ENCODE measurements around the gene SNAP91.
"Not testable (repeated sequence)": the region's sequence is repeated elsewhere in the genome, so short reads cannot be mapped to it uniquely, and the experiment has no call there.

Gene SNAP91

GRCh38 chr6:83708970-83709747, at the start of gene SNAP91:
SNAP91 (minus strand) TSS chr6:83709101; CDS start chr6:83707927, 1,174 bp downstream.
- peak; percentile 94 for DNase-seq

DNA sequence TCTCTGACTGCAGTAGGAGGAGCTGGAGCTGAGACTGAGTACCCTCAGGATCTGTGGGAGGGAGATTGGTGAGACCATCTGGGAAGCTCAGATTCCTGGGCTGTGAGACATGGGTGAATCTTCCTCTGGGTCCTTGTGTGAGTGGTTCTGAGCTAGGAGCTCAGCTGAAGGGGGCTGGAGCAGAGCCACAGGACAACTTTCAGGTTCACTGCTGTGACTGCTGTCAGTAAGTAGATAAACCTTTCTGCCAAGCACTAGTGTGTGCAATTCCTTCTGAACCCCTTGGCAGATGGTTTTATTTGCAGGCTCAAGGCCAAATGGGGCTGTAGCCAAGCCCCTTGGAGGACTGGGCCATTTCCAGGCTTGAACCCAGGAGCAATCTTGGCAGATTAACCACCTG, 49.6 kb upstream of the SNAP91 start:
- DNase-seq, result no peak

DNA sequence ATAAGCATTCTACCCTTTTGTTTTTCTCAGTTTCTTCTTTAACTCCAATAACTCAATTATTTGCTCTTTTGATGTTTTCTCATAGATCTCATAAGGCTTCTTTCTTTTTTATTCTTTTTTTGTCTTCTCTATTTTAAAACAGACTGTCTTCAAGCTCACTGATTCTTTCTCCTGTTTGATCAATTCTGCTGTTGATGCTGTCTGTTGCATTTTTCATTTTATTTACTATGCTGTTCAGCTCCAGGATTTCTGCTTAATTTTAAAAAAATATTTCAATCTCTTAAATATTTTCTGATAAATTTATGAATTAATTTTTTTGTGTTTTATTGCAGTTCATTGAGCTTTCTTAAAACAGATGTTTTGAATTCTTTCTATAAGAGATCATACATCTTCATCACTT, 48.1 kb upstream of the SNAP91 start:
- no peak for DNase-seq

GRCh38 chr6:83756565-83756964, 47.7 kb upstream of the SNAP91 start:
- DNase-seq, result no peak

- DNase-seq, result not testable (repeated sequence)
Measured at GRCh38 chr6:83752375-83752774, 43.5 kb upstream of the SNAP91 start.

GRCh38 chr6:83741089-83741488, 32.2 kb upstream of the SNAP91 start:
- DNase-seq, result no peak

- DNase-seq, result no peak
Measured at GRCh38 chr6:83735461-83735860, 26.6 kb upstream of the SNAP91 start.

- DNase-seq, result no peak
Measured at GRCh38 chr6:83729871-83730270, 21.0 kb upstream of the SNAP91 start.

- DNase-seq, result no peak
Measured at GRCh38 chr6:83722876-83723275, 14.0 kb upstream of the SNAP91 start.

DNA sequence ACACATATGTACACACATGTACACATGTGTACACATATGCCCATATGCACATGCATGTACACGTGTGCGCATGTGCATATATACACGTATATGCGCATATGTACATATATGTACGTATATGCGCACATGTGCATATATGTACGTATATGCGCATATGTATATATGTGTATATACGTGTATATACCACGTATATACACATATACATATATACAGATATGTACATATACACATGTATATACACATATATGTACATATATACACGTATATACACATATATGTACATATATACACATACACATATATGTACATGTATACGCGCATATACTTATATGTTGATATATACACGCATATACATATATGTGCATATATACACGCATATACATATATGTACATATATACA, 8.9 kb upstream of the SNAP91 start:
- DNase-seq, result no peak

- no peak for DNase-seq
Measured at GRCh38 chr6:83711958-83712357, 3.1 kb upstream of the SNAP91 start.

- DNase-seq, result no peak
Measured at GRCh38 chr6:83709748-83710050, 798 bp upstream of the SNAP91 start.

DNA sequence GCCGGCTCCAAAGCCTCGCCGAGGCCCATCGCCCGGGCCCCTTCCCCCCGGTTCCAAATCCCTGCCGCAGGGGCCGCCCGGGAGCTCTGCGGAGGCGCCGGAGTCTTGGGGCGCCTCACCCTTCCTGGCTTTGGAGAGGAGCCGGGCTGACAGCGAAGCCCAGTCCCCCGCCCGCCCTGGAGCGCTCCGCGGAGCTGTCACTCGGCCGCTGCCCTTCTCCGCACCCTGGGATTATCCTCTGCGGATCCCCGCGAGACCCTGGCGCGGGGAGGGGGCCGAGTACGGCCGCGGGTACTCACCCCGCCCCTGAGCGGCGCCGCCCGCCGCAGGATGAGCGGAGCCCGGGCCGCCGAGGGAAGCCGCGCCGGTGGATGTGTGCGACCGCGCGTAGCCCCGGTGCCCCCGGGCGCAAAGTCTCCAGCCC, 343 bp downstream of the SNAP91 start:
- DNase-seq, result peak; percentile 84

- DNase-seq, result peak; percentile 85
Measured at GRCh38 chr6:83707829-83708545, 914 bp downstream of the SNAP91 start.

DNA sequence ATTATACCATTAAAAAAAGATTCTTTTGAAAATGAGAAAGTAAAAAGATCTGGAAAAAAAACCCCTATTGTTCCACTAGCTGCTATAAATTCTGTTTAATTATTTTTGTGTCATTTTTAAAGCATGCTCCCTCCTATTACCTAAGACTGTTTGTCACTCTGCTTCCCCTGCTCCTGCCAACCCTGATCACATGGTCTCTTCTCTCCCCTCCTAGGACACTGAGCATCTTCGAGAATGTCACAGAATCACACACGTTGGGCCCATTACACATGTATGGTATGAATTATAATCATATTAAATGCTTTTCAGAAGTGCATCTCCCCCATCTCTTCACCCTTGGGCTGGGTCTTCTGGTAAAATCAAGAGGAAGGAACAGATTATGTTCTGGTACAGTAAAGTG, 6.2 kb downstream of the SNAP91 start:
- no peak for DNase-seq

- DNase-seq, result no peak
Measured at GRCh38 chr6:83702077-83702476, 6.8 kb downstream of the SNAP91 start.

DNA sequence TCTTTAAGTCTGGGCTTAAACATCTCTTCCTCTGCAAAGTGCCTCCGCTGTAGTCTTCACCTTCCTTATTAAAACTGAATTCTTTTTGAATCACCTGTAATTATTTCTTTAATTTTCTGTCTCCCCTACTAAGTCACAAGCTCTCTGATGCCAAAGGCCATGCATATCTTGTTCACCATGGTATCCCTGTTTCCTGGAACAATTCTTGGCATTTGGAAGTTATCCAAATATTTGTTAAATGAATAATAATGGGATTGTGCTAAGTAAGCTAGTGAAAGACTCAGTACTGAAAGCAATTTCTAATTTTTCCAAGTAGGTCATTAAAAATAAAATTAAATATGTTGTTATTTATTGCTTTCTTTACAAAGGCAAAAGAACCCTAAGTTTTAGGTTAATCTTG, 12.2 kb downstream of the SNAP91 start:
- DNase-seq, result no peak

GRCh38 chr6:83685481-83685880, 23.4 kb downstream of the SNAP91 start:
- no peak for DNase-seq

DNA sequence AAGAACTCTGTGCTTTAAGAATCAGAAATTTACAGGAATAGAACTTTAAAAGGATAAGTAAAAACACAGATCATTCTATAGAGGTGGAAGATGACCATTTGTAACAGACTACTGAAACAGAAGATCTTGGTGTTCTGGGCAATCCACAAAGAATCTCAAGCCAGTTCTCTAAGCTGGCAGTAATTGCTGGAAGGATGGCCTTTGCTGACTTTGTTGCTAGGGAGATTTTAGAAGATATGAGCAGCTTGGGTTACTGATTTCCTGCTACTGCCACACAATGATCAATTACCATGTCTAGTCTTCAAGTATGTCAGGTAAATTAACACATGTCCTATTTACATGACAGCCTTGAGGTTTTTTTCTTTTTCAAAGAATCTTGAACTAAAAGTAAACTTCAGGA, 31.1 kb downstream of the SNAP91 start:
- no peak for DNase-seq

GRCh38 chr6:83637953-83638352, 70.9 kb downstream of the SNAP91 start:
- DNase-seq, result no peak

DNA sequence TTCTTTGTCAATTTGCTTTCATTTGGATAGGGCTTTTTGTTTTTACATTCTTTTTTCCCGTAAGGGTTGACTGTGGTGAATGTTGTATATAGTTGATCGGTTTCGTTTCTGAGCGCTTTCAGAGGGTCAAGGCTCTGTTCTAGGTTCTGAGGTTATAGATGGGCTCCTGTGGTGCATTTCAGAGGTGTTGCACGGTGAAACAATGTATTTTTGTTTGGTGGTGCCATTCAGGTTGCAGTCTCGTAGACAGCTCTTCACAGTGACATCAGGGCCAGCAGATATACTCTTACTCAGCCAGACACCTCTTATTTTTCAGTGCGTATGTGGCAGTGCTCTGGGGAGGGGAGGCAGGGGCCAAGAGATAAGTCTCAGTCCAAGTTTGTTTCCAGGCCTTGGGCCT, 72.1 kb downstream of the SNAP91 start:
- no peak for DNase-seq

- no peak for DNase-seq
Measured at GRCh38 chr6:83633609-83634008, 75.3 kb downstream of the SNAP91 start.

DNA sequence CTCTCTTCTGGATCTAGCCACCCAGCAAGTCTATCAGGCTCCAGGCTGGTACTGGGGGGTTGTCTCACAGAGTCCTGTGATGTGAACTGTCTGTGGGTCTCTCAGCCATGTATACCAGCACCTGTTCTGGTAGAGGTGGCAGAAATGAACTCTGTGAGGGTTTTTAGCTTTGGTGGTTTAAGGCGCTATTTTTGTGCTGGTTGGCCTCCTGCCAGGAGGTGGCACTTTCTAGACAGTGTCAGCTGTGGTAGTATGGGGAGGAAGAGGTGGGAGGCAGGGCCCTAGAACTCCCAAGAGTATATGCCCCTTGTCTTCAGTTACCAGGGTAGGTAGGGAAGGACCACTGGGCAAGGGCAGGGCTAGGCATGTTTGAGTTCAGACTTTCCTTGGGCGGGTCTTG, 75.8 kb downstream of the SNAP91 start:
- DNase-seq, result no peak

DNA sequence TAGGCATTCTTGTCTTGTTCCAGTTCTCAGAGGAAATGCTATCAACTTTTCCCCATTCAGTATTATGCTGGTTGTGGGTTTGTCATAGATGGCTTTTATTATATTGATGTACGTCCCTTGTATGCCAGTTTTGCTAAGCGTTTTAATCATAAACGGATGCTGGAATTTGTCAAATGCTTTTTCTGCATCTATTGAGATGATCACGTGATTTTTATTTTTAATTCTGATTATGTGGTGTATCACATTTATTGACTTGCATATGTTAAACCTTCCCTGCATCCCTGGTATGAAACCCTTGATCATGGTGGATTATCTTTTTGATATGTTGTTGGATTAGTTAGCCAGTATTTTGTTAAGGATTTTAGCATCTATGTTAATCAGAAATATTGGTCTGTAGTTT, 79.0 kb downstream of the SNAP91 start:
- DNase-seq, result not testable (repeated sequence)
